Fibroblast of lung (primary cell): Measurements from ENCODE around the gene TGFBR3. TPM values are rescaled to one million over a fixed set of nuclear protein-coding genes. Genes with fewer than 3 reads are reported as not detected.

Experiments
- DNase-seq, 2 donors: peaks; one replicate each; pipeline versions ENCODE4 v3.0.0 to v3.0.0-alpha.2; 2010; ENCODE audit warnings: low read depth in 2 of 2
- H2AFZ ChIP-seq: 2 replicates; pipeline ENCODE4 v1.5.1; 2012; ENCODE audit warnings: low read length, control low read depth, inconsistent platforms
- H3K27ac ChIP-seq: 2 replicates; pipeline ENCODE4 v1.5.1; 2011; ENCODE audit warnings: low read length, control low read depth; ENCODE audit not compliant: insufficient read depth
- H3K27me3 ChIP-seq: 2 replicates; pipeline ENCODE4 v1.5.1; 2011; ENCODE audit warnings: mild to moderate bottlenecking, low read length; ENCODE audit not compliant: control insufficient read depth, insufficient read depth
- H3K36me3 ChIP-seq: 2 replicates; pipeline ENCODE4 v1.5.1; 2011; ENCODE audit warnings: low read length; ENCODE audit not compliant: control insufficient read depth, insufficient read depth
- H3K4me1 ChIP-seq: 2 replicates; pipeline ENCODE4 v1.5.1; 2011; ENCODE audit warnings: low read length; ENCODE audit not compliant: control insufficient read depth, insufficient read depth; ENCODE audit errors: extremely low read depth
- H3K4me2 ChIP-seq: 2 replicates; pipeline ENCODE4 v1.5.1; 2011; ENCODE audit warnings: low read length, control low read depth; ENCODE audit not compliant: insufficient read depth; ENCODE audit errors: extremely low read depth
- H3K4me3 ChIP-seq, 4 experiments: fragments of 200-600 bp in 1 of 4; sonication (generic) in 1 of 4; replicated peaks in 1 of 4; 2 replicates each; pipeline ENCODE4 v1.5.1; 2011 to 2016; ENCODE audit warnings: low read length in 4 of 4, low read depth in 3 of 4, mild to moderate bottlenecking in 3 of 4, control low read depth in 2 of 4, inconsistent platforms in 1 of 4, mixed read lengths in 1 of 4; ENCODE audit not compliant: insufficient read depth in 1 of 4; ENCODE audit errors: control extremely low read depth in 1 of 4
- H3K79me2 ChIP-seq: 2 replicates; pipeline ENCODE4 v1.5.1; 2012; ENCODE audit warnings: mild to moderate bottlenecking, low read length, inconsistent platforms; ENCODE audit not compliant: control insufficient read depth, insufficient read depth
- H3K9ac ChIP-seq: 2 replicates; pipeline ENCODE4 v1.5.1; 2011; ENCODE audit warnings: mild to moderate bottlenecking, low read length, control low read depth; ENCODE audit not compliant: insufficient read depth
- H3K9me3 ChIP-seq: 2 replicates; pipeline ENCODE4 v1.5.1; 2012; ENCODE audit warnings: low read depth, low read length; ENCODE audit not compliant: control insufficient read depth, insufficient read depth
- H4K20me1 ChIP-seq: 2 replicates; pipeline ENCODE4 v1.5.1; 2011; ENCODE audit warnings: low read length; ENCODE audit not compliant: control insufficient read depth, insufficient read depth; ENCODE audit errors: extremely low read depth
- EZH2 ChIP-seq: IDR thresholded peaks from 2 replicates; pipeline ENCODE4 v1.5.1; 2012; ENCODE audit warnings: low read length, control low read depth, mild to moderate bottlenecking; ENCODE audit errors: missing control alignments
- polyA plus RNA-seq, 2 donors: library from polyadenylated mRNA; depleted of rRNA in 1 of 2; stranded (reverse) in 1 of 2; unstranded in 1 of 2; fragments of >200 nt; gene quantifications; 2 replicates each; pipeline ENCODE4 v1.2.1, GENCODE V29; 2011 to 2012; ENCODE audit warnings: missing spikeins in 1 of 2
- total RNA-seq: library from RNA; depleted of rRNA; stranded (reverse); fragments of >200 nt; gene quantifications from 2 replicates; pipeline ENCODE4 v1.2.1, GENCODE V29; 2014
- TF ChIP-seq, protein P1 (sequence below), 2 donors: IDR thresholded peaks in 1 of 2; conservative IDR thresholded peaks in 1 of 2; 1 replicate in 1 of 2; 2 replicates in 1 of 2; pipeline ENCODE4 v1.5.1; 2011 to 2012; ENCODE audit warnings: low read length in 2 of 2, control low read depth in 1 of 2, inconsistent platforms in 1 of 2, low read depth in 1 of 2, mild to moderate bottlenecking in 1 of 2

TGFBR3 gene
- total and polyA plus RNA-seq, 2 donors (not counting 1 experiment from before 2014, with no cell fraction given): 68.3 to 98.1 TPM

DNA sequence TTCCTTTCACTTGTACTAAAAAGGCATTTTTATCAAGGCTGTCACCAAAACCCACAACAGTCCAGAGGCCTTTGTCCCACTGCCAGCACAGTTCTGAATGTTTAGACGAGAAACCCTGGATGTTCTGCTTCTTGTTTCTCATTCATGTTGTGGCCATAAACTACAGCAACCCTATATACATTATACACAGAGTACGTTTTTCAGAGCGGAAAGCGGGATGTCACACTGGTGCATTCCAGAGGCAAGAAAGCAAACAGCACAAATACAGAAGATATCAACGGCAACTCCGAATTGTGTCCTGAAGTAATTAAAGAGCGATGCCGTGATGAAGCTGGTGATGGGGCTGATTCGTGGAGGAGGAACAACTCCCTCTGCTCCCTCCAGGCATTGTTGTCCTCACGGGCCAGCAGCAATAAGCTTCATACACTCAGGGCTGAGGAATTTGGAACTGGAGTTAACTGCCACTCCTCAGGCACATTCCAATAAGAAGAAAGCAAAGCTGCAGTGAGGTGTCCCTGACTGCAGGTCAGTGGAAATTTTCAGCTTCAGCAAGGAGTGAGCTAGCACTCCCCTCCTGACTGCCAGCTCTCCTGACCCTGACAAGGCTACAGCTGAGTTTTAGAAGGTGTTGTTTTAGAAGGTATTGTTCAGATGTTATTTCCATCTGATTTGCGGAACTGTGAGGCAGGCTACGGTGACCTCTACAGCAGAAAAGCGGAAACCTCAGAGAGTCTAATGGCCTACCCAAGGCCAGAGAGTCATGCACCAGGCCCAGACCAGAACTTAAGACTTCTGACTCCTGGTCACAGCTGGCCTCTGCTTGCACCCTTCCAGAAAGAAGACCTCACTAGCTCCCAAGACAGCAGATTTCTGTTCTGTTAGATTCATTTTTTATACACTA, 149.0 kb downstream of the TGFBR3 start:
- Histone ChIP-seq H3K79me2 (peaks cover 2% of the 10 kb centered on the region), H3K36me3 (peaks cover 8% of the 10 kb centered on the region), H3K9ac (no peak overlapping the region), H3K27me3 (no peaks in the 10 kb centered on the region), H3K4me2 (peak overlapping the region; percentile 18), H4K20me1 (no peaks in the 10 kb centered on the region), H2AFZ (no peak overlapping the region), H3K9me3 (no peaks in the 10 kb centered on the region), H3K4me3 (peak overlapping the region in 3 of 4 experiments; percentile 4 to 17 (median 5)), H3K4me1 (peaks cover 27% of the 10 kb centered on the region), H3K27ac (peak overlapping the region; percentile 72)
- no peak for TF ChIP-seq EZH2
- TF ChIP-seq, protein P1, sequence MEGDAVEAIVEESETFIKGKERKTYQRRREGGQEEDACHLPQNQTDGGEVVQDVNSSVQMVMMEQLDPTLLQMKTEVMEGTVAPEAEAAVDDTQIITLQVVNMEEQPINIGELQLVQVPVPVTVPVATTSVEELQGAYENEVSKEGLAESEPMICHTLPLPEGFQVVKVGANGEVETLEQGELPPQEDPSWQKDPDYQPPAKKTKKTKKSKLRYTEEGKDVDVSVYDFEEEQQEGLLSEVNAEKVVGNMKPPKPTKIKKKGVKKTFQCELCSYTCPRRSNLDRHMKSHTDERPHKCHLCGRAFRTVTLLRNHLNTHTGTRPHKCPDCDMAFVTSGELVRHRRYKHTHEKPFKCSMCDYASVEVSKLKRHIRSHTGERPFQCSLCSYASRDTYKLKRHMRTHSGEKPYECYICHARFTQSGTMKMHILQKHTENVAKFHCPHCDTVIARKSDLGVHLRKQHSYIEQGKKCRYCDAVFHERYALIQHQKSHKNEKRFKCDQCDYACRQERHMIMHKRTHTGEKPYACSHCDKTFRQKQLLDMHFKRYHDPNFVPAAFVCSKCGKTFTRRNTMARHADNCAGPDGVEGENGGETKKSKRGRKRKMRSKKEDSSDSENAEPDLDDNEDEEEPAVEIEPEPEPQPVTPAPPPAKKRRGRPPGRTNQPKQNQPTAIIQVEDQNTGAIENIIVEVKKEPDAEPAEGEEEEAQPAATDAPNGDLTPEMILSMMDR (conservative IDR thresholded peaks at IDR 0.05 in 1 of 2, IDR thresholded peaks at IDR 0.05 in 1 of 2; ENCODE audit: low read depth in 1 of 2, low read length in 2 of 2): no peak
- peak; percentile 79 to 92 for DNase-seq

DNA sequence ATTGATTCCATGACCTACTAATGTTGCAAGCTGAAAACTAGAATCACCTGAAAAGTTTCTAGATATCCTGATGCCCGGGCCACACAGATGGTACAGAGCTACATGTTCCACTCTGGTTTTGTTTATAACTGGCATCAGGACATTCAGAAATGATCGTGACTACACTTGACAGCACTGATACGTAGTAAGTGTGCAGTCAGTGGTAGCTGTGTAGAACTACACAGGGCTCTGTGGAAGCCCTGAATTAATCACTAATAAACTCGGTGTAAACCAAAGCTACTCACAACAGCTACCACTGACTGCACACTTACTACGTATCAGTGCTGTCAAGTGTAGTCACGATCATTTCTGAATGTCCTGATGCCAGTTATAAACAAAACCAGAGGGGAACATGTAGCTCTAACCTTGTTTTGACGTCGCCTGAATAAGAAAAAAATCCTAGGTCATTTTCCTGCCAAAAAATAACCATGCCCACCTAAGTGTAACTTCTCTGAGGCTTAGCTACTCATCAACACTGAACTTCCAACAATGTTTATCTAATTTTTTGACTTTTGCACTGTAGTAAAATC, 149.7 kb downstream of the TGFBR3 start:
- H3K4me3 ChIP-seq: no peak overlapping the region
- TF ChIP-seq EZH2: no peak
- TF ChIP-seq, protein P1 (conservative IDR thresholded peaks at IDR 0.05 in 1 of 2, IDR thresholded peaks at IDR 0.05 in 1 of 2; ENCODE audit: low read depth in 1 of 2, low read length in 2 of 2): no peak
- H2AFZ ChIP-seq: no peak overlapping the region
- peak overlapping the region; percentile 18 for H3K4me2 ChIP-seq
- H3K9ac ChIP-seq: no peak overlapping the region
- no peak for DNase-seq
- H3K27ac ChIP-seq: peak overlapping the region; percentile 72
- no peaks in the 10 kb centered on the region for H3K27me3 ChIP-seq
- H3K79me2 ChIP-seq: no peaks in the 10 kb centered on the region
- H4K20me1 ChIP-seq: no peaks in the 10 kb centered on the region
- H3K36me3 ChIP-seq: peaks cover 8% of the 10 kb centered on the region
- H3K9me3 ChIP-seq: no peaks in the 10 kb centered on the region
- peaks cover 28% of the 10 kb centered on the region for H3K4me1 ChIP-seq

DNA sequence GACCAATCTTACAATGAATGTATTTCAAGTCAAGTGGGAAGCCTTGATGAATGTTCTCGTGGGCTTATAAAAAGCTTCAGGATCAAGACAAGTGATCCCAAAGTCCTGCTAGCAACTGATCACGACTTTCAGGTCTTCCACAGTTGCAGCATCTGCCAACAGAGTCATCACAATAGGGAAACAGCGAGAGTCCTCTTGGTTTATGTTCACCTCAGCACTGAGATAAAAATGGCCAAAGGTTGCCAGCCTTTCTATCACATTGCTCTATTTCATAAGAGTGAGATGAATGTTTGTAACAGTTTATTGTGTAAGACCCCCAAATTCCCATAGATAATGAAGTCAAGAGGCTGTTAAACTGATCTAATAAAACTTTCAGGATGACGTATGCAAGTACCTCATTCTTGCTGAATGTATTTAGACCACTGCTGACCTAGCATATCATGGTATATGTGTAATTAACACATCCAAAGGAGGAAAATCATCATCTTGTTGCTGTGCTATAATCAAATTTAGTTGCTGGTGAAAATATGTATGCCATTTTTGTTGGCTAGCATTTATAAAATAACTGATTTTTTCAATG, 150.6 kb downstream of the TGFBR3 start:
- Histone ChIP-seq H3K9me3 (no peaks in the 10 kb centered on the region), H4K20me1 (no peaks in the 10 kb centered on the region), H3K4me2 (no peak overlapping the region), H2AFZ (no peak overlapping the region), H3K27me3 (no peaks in the 10 kb centered on the region), H3K4me1 (peaks cover 29% of the 10 kb centered on the region), H3K27ac (no peak overlapping the region), H3K36me3 (peaks cover 8% of the 10 kb centered on the region), H3K4me3 (no peak overlapping the region), H3K9ac (no peak overlapping the region), H3K79me2 (no peaks in the 10 kb centered on the region)
- TF ChIP-seq, protein P1 (conservative IDR thresholded peaks at IDR 0.05 in 1 of 2, IDR thresholded peaks at IDR 0.05 in 1 of 2; ENCODE audit: low read depth in 1 of 2, low read length in 2 of 2): no peak
- TF ChIP-seq EZH2: no peak
- DNase-seq: no peak
